MM.1S (cell line): ENCODE results near the gene SUPV3L1.

Source experiments
- DNase-seq: peaks from one replicate; pipeline ENCODE4 v3.0.0-alpha.2; 2015
- H2AFZ ChIP-seq: fragments of 300-600 bp; sonication (generic); 2 replicates; pipeline ENCODE4 v1.6.0; 2016; ENCODE audit warnings: antibody characterized with exemption, low read length
- H3F3A ChIP-seq: fragments of 300-600 bp; sonication (generic); 2 replicates; pipeline ENCODE4 v1.6.1; 2016; ENCODE audit warnings: mild to moderate bottlenecking, antibody characterized with exemption, low read length, moderate library complexity, mixed read lengths; ENCODE audit not compliant: insufficient read depth
- H3K27ac ChIP-seq: fragments of 300-600 bp; sonication (generic); 2 replicates; pipeline ENCODE4 v1.5.1; 2016; ENCODE audit warnings: mild to moderate bottlenecking, low read length
- H3K27me3 ChIP-seq: fragments of 300-600 bp; sonication (generic); replicated peaks from 2 replicates; pipeline ENCODE4 v1.6.0; 2016; ENCODE audit warnings: low read length; ENCODE audit not compliant: insufficient read depth
- H3K36me3 ChIP-seq: fragments of 300-600 bp; sonication (generic); replicated peaks from 2 replicates; pipeline ENCODE4 v1.6.1; 2016; ENCODE audit warnings: mild to moderate bottlenecking, low read length, mixed read lengths; ENCODE audit not compliant: insufficient read depth
- H3K4me1 ChIP-seq: fragments of 300-600 bp; sonication (generic); 2 replicates; pipeline ENCODE4 v1.6.1; 2016; ENCODE audit warnings: low read length, mixed read lengths
- H3K4me2 ChIP-seq: fragments of 300-600 bp; sonication (generic); 2 replicates; pipeline ENCODE4 v1.6.0; 2016; ENCODE audit warnings: low read depth, low read length
- H3K4me3 ChIP-seq: fragments of 300-600 bp; sonication (generic); 2 replicates; pipeline ENCODE4 v1.5.1; 2016; ENCODE audit warnings: low read length, mixed read lengths
- H3K79me2 ChIP-seq: fragments of 300-600 bp; sonication (generic); 2 replicates; pipeline ENCODE4 v1.6.1; 2016; ENCODE audit warnings: mixed run types, low read length, mixed read lengths
- H3K9ac ChIP-seq: fragments of 300-600 bp; sonication (generic); 2 replicates; pipeline ENCODE4 v1.6.1; 2016; ENCODE audit warnings: low read length, mixed read lengths
- H3K9me2 ChIP-seq: fragments of 300-600 bp; sonication (generic); replicated peaks from 2 replicates; pipeline ENCODE4 v1.6.1; 2016; ENCODE audit warnings: mild to moderate bottlenecking, low read length, mixed read lengths; ENCODE audit not compliant: insufficient read depth
- H3K9me3 ChIP-seq: fragments of 300-600 bp; sonication (generic); replicated peaks from 2 replicates; pipeline ENCODE4 v1.6.1; 2016; ENCODE audit warnings: mild to moderate bottlenecking, low read length, mixed read lengths; ENCODE audit not compliant: insufficient read depth
- H4K20me1 ChIP-seq: fragments of 300-600 bp; sonication (generic); 2 replicates; pipeline ENCODE4 v1.6.1; 2016; ENCODE audit warnings: mild to moderate bottlenecking, low read length, moderate library complexity, mixed read lengths; ENCODE audit not compliant: insufficient read depth
- CTCF ChIP-seq: fragments of 300-600 bp; sonication (generic); IDR thresholded peaks from 2 replicates; pipeline ENCODE4 v1.5.1; 2016; ENCODE audit warnings: antibody characterized with exemption, low read length, mixed read lengths
- EZH2 ChIP-seq: fragments of 300-600 bp; sonication (generic); optimal IDR thresholded peaks from 2 replicates; pipeline ENCODE3; 2017; ENCODE audit warnings: low read depth, mild to moderate bottlenecking, antibody characterized with exemption, low read length, mixed read lengths
- EZH2phosphoT487 ChIP-seq: fragments of 300-600 bp; sonication (generic); IDR thresholded peaks from 2 replicates; pipeline ENCODE4 v1.6.1; 2018; ENCODE audit warnings: antibody characterized with exemption, low read length

SUPV3L1 gene

GRCh38 chr10:69232736-69233480 is 52.9 kb downstream of the SUPV3L1 start:
- Histone ChIP-seq H3K27ac (no peak overlapping the region), H3K4me3 (no peak overlapping the region), H3K36me3 (no peaks in the 10 kb centered on the region), H3K4me2 (no peak overlapping the region), H4K20me1 (no peaks in the 10 kb centered on the region), H3K79me2 (no peaks in the 10 kb centered on the region), H3K4me1 (peaks cover 17% of the 10 kb centered on the region), H3K9ac (no peak overlapping the region), H2AFZ (no peak overlapping the region), H3K27me3 (no peaks in the 10 kb centered on the region), H3K9me2 (no peaks in the 10 kb centered on the region), H3F3A (no peaks in the 10 kb centered on the region), H3K9me3 (no peaks in the 10 kb centered on the region)
- TF ChIP-seq EZH2 (no peak), CTCF (no peak), EZH2phosphoT487 (no peak)
- DNase-seq: no peak

GRCh38 chr10:69234447-69234846 is 54.4 kb downstream of the SUPV3L1 start:
- no peak overlapping the region for H3K4me3 ChIP-seq
- no peaks in the 10 kb centered on the region for H3K79me2 ChIP-seq
- no peaks in the 10 kb centered on the region for H3K27me3 ChIP-seq
- H2AFZ ChIP-seq: no peak overlapping the region
- no peaks in the 10 kb centered on the region for H3F3A ChIP-seq
- no peak overlapping the region for H3K9ac ChIP-seq
- no peak overlapping the region for H3K27ac ChIP-seq
- no peak for DNase-seq
- no peaks in the 10 kb centered on the region for H3K9me3 ChIP-seq
- TF ChIP-seq EZH2phosphoT487 (no peak), CTCF (no peak), EZH2 (no peak)
- no peaks in the 10 kb centered on the region for H3K9me2 ChIP-seq
- no peaks in the 10 kb centered on the region for H3K36me3 ChIP-seq
- peaks cover 4% of the 10 kb centered on the region for H3K4me1 ChIP-seq
- no peak overlapping the region for H3K4me2 ChIP-seq
- no peaks in the 10 kb centered on the region for H4K20me1 ChIP-seq

GRCh38 chr10:69237528-69238159 is 57.6 kb downstream of the SUPV3L1 start:
- no peak overlapping the region for H3K4me3 ChIP-seq
- TF ChIP-seq CTCF (peak; percentile 90), EZH2 (no peak), EZH2phosphoT487 (no peak)
- H2AFZ ChIP-seq: peak overlapping the region; percentile 44

More at GRCh38 chr10:69237528-69238159, 57.6 kb downstream of the SUPV3L1 start:
- peak overlapping the region; percentile 19; the same call in 1 of the 2 replicates for H3K4me2 ChIP-seq
- H3K79me2 ChIP-seq: no peaks in the 10 kb centered on the region
- H3K9ac ChIP-seq: no peak overlapping the region
- no peaks in the 10 kb centered on the region for H3K9me3 ChIP-seq
- H3K4me1 ChIP-seq: no peaks in the 10 kb centered on the region
- peak; percentile 72 for DNase-seq
- no peaks in the 10 kb centered on the region for H3K27me3 ChIP-seq
- H3F3A ChIP-seq: no peaks in the 10 kb centered on the region
- H3K9me2 ChIP-seq: no peaks in the 10 kb centered on the region
- no peaks in the 10 kb centered on the region for H3K36me3 ChIP-seq
- H4K20me1 ChIP-seq: no peaks in the 10 kb centered on the region
- H3K27ac ChIP-seq: no peak overlapping the region
